ENCODE results near the gene GRHL1. TPM values are rescaled to one million over a fixed set of nuclear protein-coding genes. Genes with fewer than 3 reads are reported as not detected.

The GRHL1 gene
- polyA plus RNA-seq, 1 of the 3 experiments (the other 2 are of a cell fraction) = 1.0 TPM

- no peak overlapping the region for H3K4me2 ChIP-seq
- no peak overlapping the region for H3K9ac ChIP-seq
- H3K27ac ChIP-seq (ENCODE audit: low read depth in 2 of 2, low read length in 1 of 2) = no peak overlapping the region
- WGBS (ENCODE audit: low lambda C conversion rate) = 75% methylated on average over 4 of the region's 4 CpGs
- H3K79me2 ChIP-seq (ENCODE audit: insufficient read depth) = no peaks in the 10 kb centered on the region
- ChIA-PET CTCF (interaction anchor here (1.5 to 2.6 kb wide), 5 partner anchors 11 to 112 kb away, joined by 3 to 8 read pairs (median 6); no protein-coding TSS in a partner anchor), POLR2A (no interaction called here)
- peaks cover 31 to 60% of the 10 kb centered on the region in 2 experiments for H3K36me3 ChIP-seq (replicated peaks in 1 of 2; ENCODE audit: control insufficient read depth in 1 of 2, insufficient read depth in 2 of 2, low read length in 1 of 2)
- no peaks in the 10 kb centered on the region for H4K20me1 ChIP-seq (ENCODE audit: insufficient read depth)
- no peaks in the 10 kb centered on the region for H3K9me2 ChIP-seq
- no peak overlapping the region for H2AFZ ChIP-seq (ENCODE audit: low read depth)
- H3F3A ChIP-seq (replicated peaks; ENCODE audit: insufficient read depth) = peaks cover 3% of the 10 kb centered on the region
- H3K9me3 ChIP-seq = no peaks in the 10 kb centered on the region
- no peak overlapping the region for H3K4me3 ChIP-seq (ENCODE audit: low read depth in 2 of 2, low read length in 1 of 2)
- H3K27me3 ChIP-seq (ENCODE audit: insufficient read depth) = no peaks in the 10 kb centered on the region
- DNase-seq = no peak
- TF ChIP-seq MAX (IDR thresholded peaks at IDR 0.05; ENCODE audit: low read depth) = no peak
- TF ChIP-seq TAF1 (IDR thresholded peaks at IDR 0.05; ENCODE audit: borderline replicate concordance, low read depth, low read length) = no peak
- TF ChIP-seq SMC3 (IDR thresholded peaks at IDR 0.05; ENCODE audit: low read depth, low read length) = no peak
- TF ChIP-seq EP300 (IDR thresholded peaks at IDR 0.05; ENCODE audit: borderline replicate concordance in 1 of 2, low read depth in 1 of 2, low read length in 1 of 2) = no peak
- TF ChIP-seq GABPA (IDR thresholded peaks at IDR 0.05; ENCODE audit: low read depth) = no peak
- TF ChIP-seq GATA2 (CRISPR knock-in tag; IDR thresholded peaks at IDR 0.05) = no peak
- TF ChIP-seq NRF1 (IDR thresholded peaks at IDR 0.05; ENCODE audit: low read depth, low read length) = no peak
- no peak for TF ChIP-seq RXRA (IDR thresholded peaks at IDR 0.05; ENCODE audit: borderline replicate concordance, low read depth)
- peaks cover 0 to 7% of the 10 kb centered on the region in 2 experiments; a peak in 2 of 4 replicates for H3K4me1 ChIP-seq (ENCODE audit: control insufficient read depth in 1 of 2, insufficient read depth in 2 of 2, low read depth in 1 of 2, low read length in 1 of 2)
Observed at GRCh38 chr2:9910699-9911098, 40.8 kb upstream of the GRHL1 start.

GRCh38 chr2:9912468-9912867 is 39.0 kb upstream of the GRHL1 start:
- Histone ChIP-seq H3K9ac (no peak overlapping the region), H3K9me2 (no peaks in the 10 kb centered on the region), H3K4me2 (no peak overlapping the region), H3K27me3 (ENCODE audit: insufficient read depth) (no peaks in the 10 kb centered on the region), H3K9me3 (no peaks in the 10 kb centered on the region), H4K20me1 (ENCODE audit: insufficient read depth) (no peaks in the 10 kb centered on the region), H3F3A (replicated peaks; ENCODE audit: insufficient read depth) (peaks cover 3% of the 10 kb centered on the region), H3K27ac (ENCODE audit: low read depth in 2 of 2, low read length in 1 of 2) (no peak overlapping the region), H3K4me1 (ENCODE audit: control insufficient read depth in 1 of 2, insufficient read depth in 2 of 2, low read depth in 1 of 2, low read length in 1 of 2) (peaks cover 0 to 7% of the 10 kb centered on the region in 2 experiments; a peak in 2 of 4 replicates), H2AFZ (ENCODE audit: low read depth) (no peak overlapping the region), H3K4me3 (ENCODE audit: low read depth in 2 of 2, low read length in 1 of 2) (no peak overlapping the region), H3K79me2 (ENCODE audit: insufficient read depth) (no peaks in the 10 kb centered on the region), H3K36me3 (replicated peaks in 1 of 2; ENCODE audit: control insufficient read depth in 1 of 2, insufficient read depth in 2 of 2, low read length in 1 of 2) (peaks cover 41 to 64% of the 10 kb centered on the region in 2 experiments)
- WGBS (ENCODE audit: low lambda C conversion rate) = 95% methylated on average over 4 of the region's 4 CpGs
- ChIA-PET CTCF (no interaction called here), POLR2A (no interaction called here)
- no peak for DNase-seq
- TF ChIP-seq YY1 (IDR thresholded peaks at IDR 0.05; ENCODE audit: low read depth) (no peak), EP300 (IDR thresholded peaks at IDR 0.05; ENCODE audit: borderline replicate concordance in 1 of 2, low read depth in 1 of 2, low read length in 1 of 2) (no peak), FOXM1 (IDR thresholded peaks at IDR 0.05; ENCODE audit: low read depth) (no peak), MEF2A (IDR thresholded peaks at IDR 0.05; ENCODE audit: borderline replicate concordance, low read depth) (no peak), GABPA (IDR thresholded peaks at IDR 0.05; ENCODE audit: low read depth) (no peak), SIN3A (IDR thresholded peaks at IDR 0.05; ENCODE audit: borderline replicate concordance, low read depth, low read length) (no peak), TAF1 (IDR thresholded peaks at IDR 0.05; ENCODE audit: borderline replicate concordance, low read depth, low read length) (no peak), GATA2 (CRISPR knock-in tag; IDR thresholded peaks at IDR 0.05) (no peak), ELF1 (IDR thresholded peaks at IDR 0.05) (no peak), EZH2phosphoT487 (IDR thresholded peaks at IDR 0.05; ENCODE audit: borderline replicate concordance, low read depth) (no peak), USF2 (IDR thresholded peaks at IDR 0.05; ENCODE audit: borderline replicate concordance, low read depth, low read length) (no peak), POLR2AphosphoS5 (IDR thresholded peaks at IDR 0.05; ENCODE audit: low read depth, low read length) (no peak), NRF1 (IDR thresholded peaks at IDR 0.05; ENCODE audit: low read depth, low read length) (no peak), REST (IDR thresholded peaks at IDR 0.05; ENCODE audit: low read depth, low read length) (no peak)
- TF ChIP-seq, protein P1, sequence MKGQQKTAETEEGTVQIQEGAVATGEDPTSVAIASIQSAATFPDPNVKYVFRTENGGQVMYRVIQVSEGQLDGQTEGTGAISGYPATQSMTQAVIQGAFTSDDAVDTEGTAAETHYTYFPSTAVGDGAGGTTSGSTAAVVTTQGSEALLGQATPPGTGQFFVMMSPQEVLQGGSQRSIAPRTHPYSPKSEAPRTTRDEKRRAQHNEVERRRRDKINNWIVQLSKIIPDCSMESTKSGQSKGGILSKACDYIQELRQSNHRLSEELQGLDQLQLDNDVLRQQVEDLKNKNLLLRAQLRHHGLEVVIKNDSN (IDR thresholded peaks at IDR 0.05; ENCODE audit: borderline replicate concordance, low read depth) = no peak
- TF ChIP-seq, protein P2, sequence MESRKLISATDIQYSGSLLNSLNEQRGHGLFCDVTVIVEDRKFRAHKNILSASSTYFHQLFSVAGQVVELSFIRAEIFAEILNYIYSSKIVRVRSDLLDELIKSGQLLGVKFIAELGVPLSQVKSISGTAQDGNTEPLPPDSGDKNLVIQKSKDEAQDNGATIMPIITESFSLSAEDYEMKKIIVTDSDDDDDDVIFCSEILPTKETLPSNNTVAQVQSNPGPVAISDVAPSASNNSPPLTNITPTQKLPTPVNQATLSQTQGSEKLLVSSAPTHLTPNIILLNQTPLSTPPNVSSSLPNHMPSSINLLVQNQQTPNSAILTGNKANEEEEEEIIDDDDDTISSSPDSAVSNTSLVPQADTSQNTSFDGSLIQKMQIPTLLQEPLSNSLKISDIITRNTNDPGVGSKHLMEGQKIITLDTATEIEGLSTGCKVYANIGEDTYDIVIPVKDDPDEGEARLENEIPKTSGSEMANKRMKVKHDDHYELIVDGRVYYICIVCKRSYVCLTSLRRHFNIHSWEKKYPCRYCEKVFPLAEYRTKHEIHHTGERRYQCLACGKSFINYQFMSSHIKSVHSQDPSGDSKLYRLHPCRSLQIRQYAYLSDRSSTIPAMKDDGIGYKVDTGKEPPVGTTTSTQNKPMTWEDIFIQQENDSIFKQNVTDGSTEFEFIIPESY (IDR thresholded peaks at IDR 0.05; ENCODE audit: borderline replicate concordance, low read depth) = no peak

All from SK-N-SH (cell line).